Testis (tissue), 3 donors: ENCODE data around the gene CYYR1. TPM values are rescaled to one million over a fixed set of nuclear protein-coding genes. Genes with fewer than 3 reads are reported as not detected.

Source experiments
- DNase-seq: peaks from one replicate; pipeline ENCODE4 v3.0.0-alpha.2; 2019
- H3K27ac ChIP-seq, 2 donors: fragments of 200-600 bp; sonication (generic); one replicate each; pipeline ENCODE4 v1.5.1; 2019
- H3K27me3 ChIP-seq: fragments of 200-600 bp; sonication (generic); one replicate; pipeline ENCODE4 v1.5.1; 2019
- H3K36me3 ChIP-seq: fragments of 200-600 bp; sonication (generic); one replicate; pipeline ENCODE4 v1.5.1; 2017; ENCODE audit warnings: low read depth; ENCODE audit errors: missing control alignments
- H3K4me1 ChIP-seq: fragments of 200-600 bp; sonication (generic); one replicate; pipeline ENCODE4 v1.5.1; 2019
- H3K4me3 ChIP-seq, 2 donors: fragments of 200-600 bp; sonication (generic); one replicate each; pipeline ENCODE4 v1.5.1; 2017 to 2019
- H3K9me3 ChIP-seq: fragments of 200-600 bp; sonication (generic); one replicate; pipeline ENCODE4 v1.5.1; 2017
- POLR2A ChIP-seq: fragments of 450-650 bp; IDR thresholded peaks from one replicate; pipeline ENCODE4 v1.6.1; 2017; ENCODE audit warnings: antibody characterized with exemption, mild to moderate bottlenecking, moderate library complexity
- WGBS, 2 donors: methylation state at CpG; one replicate each; pipeline ENCODE4 v1.1.5; 2018; 5-methylcytosine and 5-hydroxymethylcytosine counted together
- intact Hi-C: fragments of 100-400 bp; cut with DNase I; formaldehyde crosslinking; loops from one replicate; pipeline ENCODE4 v1.15.1; 2023; ENCODE audit warnings: low total_unique reads
- polyA plus RNA-seq: library from polyadenylated mRNA; stranded (reverse); fragments of 350-450 nt; fragmentation: Illumina TruSeq; extraction: RNeasy Lipid Tissue Mini Kit (QIAGEN cat#74804); gene quantifications from one replicate; pipeline ENCODE4 v1.2.3, GENCODE V29; 2014; ENCODE audit warnings: low read depth, low replicate concordance; ENCODE audit not compliant: insufficient read depth
- total RNA-seq, 2 donors: library from RNA; depleted of rRNA; stranded (reverse); fragments of >200 nt; gene quantifications; one replicate each; pipeline ENCODE4 v1.2.3, GENCODE V29; 2016
- TF ChIP-seq, protein P1 (sequence below), 3 experiments: fragments of 450-650 bp in 2 of 3; fragments of 200-600 bp in 1 of 3; sonication (generic) in 1 of 3; IDR thresholded peaks; one replicate each; pipeline ENCODE4 v1.5.1; 2016 to 2019; ENCODE audit warnings: antibody characterized with exemption in 3 of 3, mild to moderate bottlenecking in 2 of 3, moderate library complexity in 1 of 3

Gene CYYR1
- total and polyA plus RNA-seq, 3 donors from 2014 or later: 4.4 to 6.1 (median 4.6) TPM

DNA sequence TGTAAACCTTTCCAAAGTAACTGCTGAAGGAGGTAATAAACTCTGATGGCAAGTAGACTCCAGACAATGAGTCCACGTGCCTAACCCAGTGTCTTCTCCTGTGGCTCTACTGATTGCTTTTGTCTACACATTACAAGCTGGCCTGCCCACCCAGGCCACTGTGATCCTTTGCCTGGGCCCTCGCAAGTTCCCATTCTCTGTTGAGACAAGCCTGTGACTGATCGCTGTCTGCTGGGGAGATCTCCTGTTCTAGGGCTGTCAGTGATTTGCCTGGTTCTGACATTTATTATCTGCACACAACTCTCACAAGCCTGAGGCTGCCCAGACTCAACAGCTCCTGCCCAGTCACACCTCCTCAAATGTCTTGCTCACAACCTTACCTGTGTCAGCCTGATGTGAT is 81.4 kb downstream of the CYYR1 start:
- Histone ChIP-seq H3K27ac (no peak overlapping the region), H3K4me1 (no peaks in the 10 kb centered on the region), H3K4me3 (no peak overlapping the region), H3K27me3 (no peaks in the 10 kb centered on the region), H3K36me3 (no peaks in the 10 kb centered on the region), H3K9me3 (no peaks in the 10 kb centered on the region)
- 88 to 100% methylated on average over 2 to 3 of the region's 3 CpGs for WGBS, 2 donors
- TF ChIP-seq POLR2A: no peak
- TF ChIP-seq, protein P1, sequence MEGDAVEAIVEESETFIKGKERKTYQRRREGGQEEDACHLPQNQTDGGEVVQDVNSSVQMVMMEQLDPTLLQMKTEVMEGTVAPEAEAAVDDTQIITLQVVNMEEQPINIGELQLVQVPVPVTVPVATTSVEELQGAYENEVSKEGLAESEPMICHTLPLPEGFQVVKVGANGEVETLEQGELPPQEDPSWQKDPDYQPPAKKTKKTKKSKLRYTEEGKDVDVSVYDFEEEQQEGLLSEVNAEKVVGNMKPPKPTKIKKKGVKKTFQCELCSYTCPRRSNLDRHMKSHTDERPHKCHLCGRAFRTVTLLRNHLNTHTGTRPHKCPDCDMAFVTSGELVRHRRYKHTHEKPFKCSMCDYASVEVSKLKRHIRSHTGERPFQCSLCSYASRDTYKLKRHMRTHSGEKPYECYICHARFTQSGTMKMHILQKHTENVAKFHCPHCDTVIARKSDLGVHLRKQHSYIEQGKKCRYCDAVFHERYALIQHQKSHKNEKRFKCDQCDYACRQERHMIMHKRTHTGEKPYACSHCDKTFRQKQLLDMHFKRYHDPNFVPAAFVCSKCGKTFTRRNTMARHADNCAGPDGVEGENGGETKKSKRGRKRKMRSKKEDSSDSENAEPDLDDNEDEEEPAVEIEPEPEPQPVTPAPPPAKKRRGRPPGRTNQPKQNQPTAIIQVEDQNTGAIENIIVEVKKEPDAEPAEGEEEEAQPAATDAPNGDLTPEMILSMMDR (IDR thresholded peaks at IDR 0.05): no peak
- DNase-seq: no peak
- intact Hi-C loops: no loop called here

DNA sequence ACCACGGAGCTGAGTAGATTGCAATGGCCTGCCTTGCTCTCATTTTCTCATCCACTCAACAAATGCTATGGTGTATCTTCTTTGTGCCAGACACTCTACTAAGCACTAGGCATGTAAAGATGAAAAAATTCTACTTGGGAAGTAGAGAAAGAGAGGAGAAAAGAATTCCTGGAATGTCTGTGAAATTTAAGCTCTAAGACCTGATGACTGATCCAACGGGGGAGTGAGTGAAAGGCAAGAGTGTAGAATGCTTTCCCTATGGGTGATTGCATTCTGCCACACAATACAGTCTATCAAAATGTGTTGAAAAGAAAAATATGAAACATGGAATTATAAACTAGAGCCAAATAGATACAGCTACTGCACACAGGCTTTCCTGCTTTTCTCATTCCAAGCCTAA is 82.3 kb downstream of the CYYR1 start:
- no peaks in the 10 kb centered on the region for H3K9me3 ChIP-seq
- H3K36me3 ChIP-seq: no peaks in the 10 kb centered on the region
- H3K4me3 ChIP-seq: no peak overlapping the region
- no peaks in the 10 kb centered on the region for H3K4me1 ChIP-seq
- WGBS, 2 donors: 56 to 66% methylated on average over 2 of the region's 2 CpGs
- DNase-seq: no peak
- no peak for TF ChIP-seq POLR2A
- TF ChIP-seq, protein P1 (IDR thresholded peaks at IDR 0.05): no peak
- intact Hi-C loops: no loop called here
- H3K27ac ChIP-seq: no peak overlapping the region
- no peaks in the 10 kb centered on the region for H3K27me3 ChIP-seq

- intact Hi-C loops: no loop called here
- 94 to 96% methylated on average over 6 of the region's 6 CpGs for WGBS, 2 donors
These were observed 83.3 kb downstream of the CYYR1 start for GRCh38 chr21:26489781-26490180.

GRCh38 chr21:26487981-26488480 is 85.1 kb downstream of the CYYR1 start:
- DNase-seq: no peak
- Histone ChIP-seq H3K27me3 (no peaks in the 10 kb centered on the region), H3K9me3 (no peaks in the 10 kb centered on the region), H3K4me3 (no peak overlapping the region), H3K36me3 (no peaks in the 10 kb centered on the region), H3K27ac (no peak overlapping the region), H3K4me1 (no peaks in the 10 kb centered on the region)
- 91 to 95% methylated on average over 4 of the region's 4 CpGs for WGBS, 2 donors
- intact Hi-C loops: no loop called here
- TF ChIP-seq, protein P1 (IDR thresholded peaks at IDR 0.05): no peak
- TF ChIP-seq POLR2A: no peak

More at GRCh38 chr21:26489781-26490180, 83.3 kb downstream of the CYYR1 start:
- H3K36me3 ChIP-seq: no peaks in the 10 kb centered on the region
- H3K4me1 ChIP-seq: no peaks in the 10 kb centered on the region
- no peaks in the 10 kb centered on the region for H3K9me3 ChIP-seq
- no peak overlapping the region for H3K27ac ChIP-seq
- no peaks in the 10 kb centered on the region for H3K27me3 ChIP-seq
- no peak overlapping the region for H3K4me3 ChIP-seq
- no peak for DNase-seq
- no peak for TF ChIP-seq POLR2A

DNA sequence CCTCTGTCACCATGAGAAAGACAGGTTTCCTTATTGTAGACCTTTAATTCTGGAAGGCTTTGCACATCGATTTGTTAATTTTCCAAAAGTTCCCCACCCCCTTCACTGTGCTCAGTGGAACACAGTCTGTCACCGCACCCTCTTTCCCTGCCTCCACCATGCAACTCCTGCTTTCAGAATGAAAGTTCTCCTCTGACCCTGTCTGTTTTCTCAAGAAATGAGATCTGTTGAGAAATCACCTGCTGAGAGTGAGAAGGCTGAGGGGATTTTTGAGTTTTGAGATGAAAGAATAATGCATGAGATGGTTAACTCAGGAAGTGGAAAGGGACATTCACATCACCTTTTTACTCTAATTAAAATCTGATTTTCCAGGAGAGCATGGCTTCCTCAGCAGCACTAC is 99.6 kb downstream of the CYYR1 start:
- Histone ChIP-seq H3K27me3 (no peaks in the 10 kb centered on the region), H3K36me3 (no peaks in the 10 kb centered on the region), H3K27ac (no peak overlapping the region), H3K4me1 (no peaks in the 10 kb centered on the region), H3K4me3 (no peak overlapping the region), H3K9me3 (no peaks in the 10 kb centered on the region)
- DNase-seq: no peak
- TF ChIP-seq, protein P1 (IDR thresholded peaks at IDR 0.05): no peak
- no peak for TF ChIP-seq POLR2A
- 96 to 97% methylated on average over 2 of the region's 2 CpGs for WGBS, 2 donors
- intact Hi-C loops: no loop called here
